Measurements from ENCODE around the gene MAML3. TPM values are rescaled to one million over a fixed set of nuclear protein-coding genes. Genes with fewer than 3 reads are reported as not detected.

MAML3 gene
- polyA plus RNA-seq, 1 donor = 3.9 TPM

Other genes with a start within 250 kb of the MAML3 start
- 39.4 TPM for gene SCOC, start 219.5 kb upstream of the MAML3 start, polyA plus RNA-seq (ENCODE audit: insufficient read length)